SU-DHL-6 (cell line): Measurements from ENCODE around the gene PLRG1.

Experiments used
- H2AFZ ChIP-seq: fragments of 200-600 bp; sonication (generic); 2 replicates; pipeline ENCODE4 v1.6.1; 2014; ENCODE audit warnings: low read depth, mild to moderate bottlenecking, moderate library complexity, mixed read lengths, antibody characterized with exemption, low read length; ENCODE audit not compliant: severe bottlenecking
- H3F3A ChIP-seq: fragments of 200-600 bp; shearing (Covaris generic); 2 replicates; pipeline ENCODE4 v1.6.0; 2016; ENCODE audit warnings: antibody characterized with exemption, mild to moderate bottlenecking; ENCODE audit not compliant: insufficient read depth
- H3K27ac ChIP-seq: fragments of 200-600 bp; sonication (generic); 2 replicates; pipeline ENCODE4 v1.5.1; 2016; ENCODE audit warnings: low read depth, mild to moderate bottlenecking, low read length, moderate library complexity, mixed read lengths
- H3K27me3 ChIP-seq: fragments of 200-600 bp; sonication (generic), shearing (Covaris generic); 2 replicates; pipeline ENCODE4 v1.6.0; 2014; ENCODE audit warnings: mild to moderate bottlenecking, low read length
- H3K36me3 ChIP-seq: fragments of 200-600 bp; sonication (generic); 2 replicates; pipeline ENCODE4 v1.6.1; 2014; ENCODE audit warnings: mild to moderate bottlenecking, low read length, mixed read lengths
- H3K4me2 ChIP-seq: fragments of 300-600, 200-600 bp; shearing (Covaris generic), sonication (generic); 2 replicates; pipeline ENCODE4 v1.6.0; 2014; ENCODE audit warnings: low read length, low read depth, mild to moderate bottlenecking; ENCODE audit not compliant: poor library complexity, severe bottlenecking
- H3K4me3 ChIP-seq: fragments of 200-600 bp; sonication (generic); 2 replicates; pipeline ENCODE4 v1.5.1; 2014; ENCODE audit warnings: antibody characterized with exemption, low read length, mild to moderate bottlenecking, mixed read lengths; ENCODE audit not compliant: insufficient read depth, poor library complexity, severe bottlenecking
- H3K79me2 ChIP-seq: fragments of 200-600 bp; sonication (generic); 2 replicates; pipeline ENCODE4 v1.6.1; 2014; ENCODE audit warnings: mild to moderate bottlenecking, low read length, moderate library complexity; ENCODE audit not compliant: insufficient read depth
- H3K9ac ChIP-seq: fragments of 200-600 bp; sonication (generic); 2 replicates; pipeline ENCODE4 v1.7.0; 2014; ENCODE audit warnings: mild to moderate bottlenecking, low read length
- H3K9me2 ChIP-seq: fragments of 200-600 bp; sonication (generic); replicated peaks from 2 replicates; pipeline ENCODE4 v1.6.1; 2014; ENCODE audit warnings: low read length; ENCODE audit not compliant: insufficient read depth
- H3K9me3 ChIP-seq: fragments of 200-600 bp; sonication (generic); 2 replicates; pipeline ENCODE4 v1.6.1; 2014; ENCODE audit warnings: low read length, mixed read lengths; ENCODE audit not compliant: insufficient read depth
- H4K20me1 ChIP-seq: fragments of 200-600 bp; sonication (generic); 2 replicates; pipeline ENCODE4 v1.6.1; 2014; ENCODE audit warnings: low read depth, mild to moderate bottlenecking, antibody characterized with exemption, low read length, moderate library complexity, mixed read lengths
- CTCF ChIP-seq: fragments of 200-600 bp; sonication (generic); IDR thresholded peaks from one replicate; pipeline ENCODE4 v1.5.1; 2017; ENCODE audit warnings: antibody characterized with exemption, mild to moderate bottlenecking, low read length, moderate library complexity; ENCODE audit not compliant: insufficient read depth, poor library complexity, severe bottlenecking
- EZH2phosphoT487 ChIP-seq: fragments of 200-600 bp; sonication (generic), shearing (Covaris generic); conservative IDR thresholded peaks from 2 replicates; pipeline ENCODE4 v1.6.1; 2018; ENCODE audit warnings: mild to moderate bottlenecking, antibody characterized with exemption, low read length, moderate library complexity, mixed read lengths

Gene PLRG1

GRCh38 chr4:154559494-154560418 is 9.6 kb upstream of the PLRG1 start:
- Histone ChIP-seq H3K79me2 (no peaks in the 10 kb centered on the region), H2AFZ (no peak overlapping the region), H3K27ac (no peak overlapping the region), H3K4me3 (no peak overlapping the region), H3K9me3 (no peaks in the 10 kb centered on the region), H3K36me3 (no peaks in the 10 kb centered on the region), H3K9ac (no peak overlapping the region), H3F3A (no peaks in the 10 kb centered on the region), H3K4me2 (no peak overlapping the region), H4K20me1 (no peaks in the 10 kb centered on the region), H3K27me3 (no peaks in the 10 kb centered on the region), H3K9me2 (no peaks in the 10 kb centered on the region)
- TF ChIP-seq EZH2phosphoT487, result no peak
- TF ChIP-seq CTCF, result peak; percentile 17

- H3F3A ChIP-seq, result no peaks in the 10 kb centered on the region
- no peak overlapping the region for H3K4me2 ChIP-seq
- TF ChIP-seq CTCF, result no peak
- no peak for TF ChIP-seq EZH2phosphoT487
- no peak overlapping the region for H2AFZ ChIP-seq
- no peak overlapping the region for H3K9ac ChIP-seq
- no peaks in the 10 kb centered on the region for H3K9me2 ChIP-seq
- H3K36me3 ChIP-seq, result no peaks in the 10 kb centered on the region
- H3K4me3 ChIP-seq, result no peak overlapping the region
- no peak overlapping the region for H3K27ac ChIP-seq
- no peaks in the 10 kb centered on the region for H3K9me3 ChIP-seq
- H4K20me1 ChIP-seq, result no peaks in the 10 kb centered on the region
- H3K27me3 ChIP-seq, result no peaks in the 10 kb centered on the region
- no peaks in the 10 kb centered on the region for H3K79me2 ChIP-seq
These were observed 8.9 kb upstream of the PLRG1 start for GRCh38 chr4:154559141-154559493.

GRCh38 chr4:154551872-154552686 is 1.9 kb upstream of the PLRG1 start:
- H3K36me3 ChIP-seq, result peaks cover 4% of the 10 kb centered on the region; the same call in 1 of the 2 replicates
- H3F3A ChIP-seq, result peaks cover 5% of the 10 kb centered on the region; the same call in 1 of the 2 replicates
- no peaks in the 10 kb centered on the region for H3K27me3 ChIP-seq
- no peak overlapping the region for H3K4me2 ChIP-seq
- no peak overlapping the region for H3K9ac ChIP-seq
- H2AFZ ChIP-seq, result peak overlapping the region; percentile 66
- TF ChIP-seq EZH2phosphoT487 (no peak), CTCF (peak; percentile 81)
- H3K9me2 ChIP-seq, result no peaks in the 10 kb centered on the region
- H3K9me3 ChIP-seq, result no peaks in the 10 kb centered on the region
- no peak overlapping the region for H3K4me3 ChIP-seq
- no peak overlapping the region for H3K27ac ChIP-seq
- no peaks in the 10 kb centered on the region for H4K20me1 ChIP-seq
- peaks cover 27% of the 10 kb centered on the region for H3K79me2 ChIP-seq
